H1 (cell line): ENCODE measurements around the gene PHACTR1. TPM values are rescaled to one million over a fixed set of nuclear protein-coding genes. Genes with fewer than 3 reads are reported as not detected.

Experiments
- CTCF ChIA-PET: fragments of 300-600 bp; sonication (Branson Sonifier 250); formaldehyde crosslinking; loops from one replicate; lab custom pipeline; 2021; ENCODE audit not compliant: partially characterized antibody; lab: Charles Lee
- POLR2A ChIA-PET: fragments of 300-600 bp; sonication (Branson Sonifier 250); formaldehyde crosslinking; loops from one replicate; lab custom pipeline; 2021; ENCODE audit warnings: inconsistent platforms; ENCODE audit not compliant: partially characterized antibody; lab: Charles Lee
- DNase-seq, 2 experiments: peaks; one replicate each; pipeline versions ENCODE4 v3.0.0 to v3.0.0-alpha.2; 2010 to 2022; ENCODE audit warnings: low spot score in 2 of 2, low read depth in 1 of 2, mixed read lengths in 1 of 2
- FAIRE-seq: peaks from 2 replicates; lab custom pipeline; 2011; peaks lifted over from hg19 to GRCh38; lab: Jason Lieb, UNC
- H2AFZ ChIP-seq: 2 replicates; pipeline ENCODE4 v1.8.1; 2012; ENCODE audit warnings: low read length, inconsistent platforms
- H2AK5ac ChIP-seq: 2 replicates; pipeline ENCODE4 v1.6.1; 2013; ENCODE audit warnings: low read depth, low read length
- H2BK120ac ChIP-seq: replicated peaks from 2 replicates; pipeline ENCODE3; 2013; ENCODE audit warnings: low read depth, low read length, inconsistent platforms
- H2BK12ac ChIP-seq: 2 replicates; pipeline ENCODE4 v1.6.1; 2013; ENCODE audit warnings: low read depth, low read length
- H2BK15ac ChIP-seq: 2 replicates; pipeline ENCODE4 v1.6.1; 2013; ENCODE audit warnings: low read length
- H2BK20ac ChIP-seq: 2 replicates; pipeline ENCODE4 v1.6.1; 2013; ENCODE audit warnings: low read length
- H2BK5ac ChIP-seq: 2 replicates; pipeline ENCODE4 v1.6.1; 2013; ENCODE audit warnings: low read depth, low read length
- H3K14ac ChIP-seq: 2 replicates; pipeline ENCODE4 v1.6.1; 2013; ENCODE audit warnings: inconsistent platforms; ENCODE audit not compliant: insufficient read length
- H3K18ac ChIP-seq: 2 replicates; pipeline ENCODE4 v1.6.1; 2013; ENCODE audit warnings: low read length; ENCODE audit errors: extremely low read depth
- H3K23ac ChIP-seq: 2 replicates; pipeline ENCODE4 v1.6.1; 2013; ENCODE audit warnings: inconsistent platforms; ENCODE audit not compliant: insufficient read length
- H3K23me2 ChIP-seq: 2 replicates; pipeline ENCODE4 v1.6.1; 2013; ENCODE audit warnings: low read depth, low read length
- H3K27ac ChIP-seq: 2 replicates; pipeline ENCODE4 v1.6.1; 2011; ENCODE audit warnings: low read depth, low read length, inconsistent platforms
- H3K27me3 ChIP-seq, 4 experiments: replicated peaks in 1 of 4; 1 replicate in 1 of 4; 2 replicates in 3 of 4; pipeline versions ENCODE4 v1.6.1 to v1.8.1; 2011 to 2013; ENCODE audit warnings: low read length in 3 of 4, mild to moderate bottlenecking in 3 of 4, inconsistent platforms in 2 of 4, mixed read lengths in 2 of 4, moderate library complexity in 1 of 4; ENCODE audit not compliant: control insufficient read depth in 3 of 4, insufficient read depth in 3 of 4; ENCODE audit errors: extremely low read depth in 1 of 4
- H3K36me3 ChIP-seq, 4 experiments: 2 replicates each; pipeline versions ENCODE4 v1.6.1 to v1.8.1; 2011 to 2013; ENCODE audit warnings: mild to moderate bottlenecking in 4 of 4, low read length in 3 of 4, moderate library complexity in 2 of 4, control low read depth in 1 of 4, inconsistent platforms in 1 of 4; ENCODE audit not compliant: insufficient read depth in 4 of 4, control insufficient read depth in 2 of 4
- H3K4ac ChIP-seq: replicated peaks from 2 replicates; pipeline ENCODE3; 2013; ENCODE audit warnings: low read length, low read depth, mixed read lengths, inconsistent platforms; ENCODE audit not compliant: insufficient read length
- H3K4me1 ChIP-seq, 4 experiments: replicated peaks in 1 of 4; 1 replicate in 1 of 4; 2 replicates in 3 of 4; pipeline versions ENCODE4 v1.6.1 to v1.8.1; 2011 to 2013; ENCODE audit warnings: low read length in 3 of 4, inconsistent platforms in 2 of 4, mixed read lengths in 1 of 4; ENCODE audit not compliant: insufficient read depth in 4 of 4, control insufficient read depth in 3 of 4
- H3K4me2 ChIP-seq, 2 experiments: 2 replicates each; pipeline versions ENCODE4 v1.6.1 to v1.8.1; 2011 to 2013; ENCODE audit warnings: low read depth in 2 of 2, low read length in 2 of 2, control low read depth in 1 of 2, inconsistent platforms in 1 of 2, mild to moderate bottlenecking in 1 of 2; ENCODE audit not compliant: insufficient read depth in 1 of 2
- H3K4me3 ChIP-seq, 4 experiments: fragments of 200-600, 300-600 bp in 1 of 4; sonication (generic), shearing (Covaris generic), sonication (Bioruptor Twin) in 1 of 4; 2 replicates each; pipeline versions ENCODE4 v1.5.1 to v1.8.1; 2011 to 2016; ENCODE audit warnings: low read length in 4 of 4, low read depth in 3 of 4, control low read depth in 2 of 4, inconsistent platforms in 2 of 4, mild to moderate bottlenecking in 2 of 4, mixed read lengths in 1 of 4, moderate library complexity in 1 of 4; ENCODE audit not compliant: insufficient read depth in 2 of 4; ENCODE audit errors: extremely low read depth in 1 of 4
- H3K56ac ChIP-seq: replicated peaks from 2 replicates; pipeline ENCODE3; 2013; ENCODE audit warnings: low read depth, mild to moderate bottlenecking, mixed read lengths, low read length, inconsistent platforms; ENCODE audit not compliant: insufficient read length
- H3K79me1 ChIP-seq: 2 replicates; pipeline ENCODE4 v1.6.1; 2013; ENCODE audit warnings: low read depth, low read length, control low read depth
- H3K79me2 ChIP-seq, 2 experiments: 2 replicates each; pipeline versions ENCODE4 v1.6.1 to v1.8.1; 2012 to 2013; ENCODE audit warnings: low read length in 2 of 2, mild to moderate bottlenecking in 2 of 2, inconsistent platforms in 1 of 2; ENCODE audit not compliant: insufficient read depth in 2 of 2, control insufficient read depth in 1 of 2
- H3K9ac ChIP-seq, 4 experiments: replicated peaks in 1 of 4; 1 replicate in 1 of 4; 2 replicates in 3 of 4; pipeline versions ENCODE4 v1.6.1 to v1.8.1; 2011 to 2013; ENCODE audit warnings: low read depth in 3 of 4, low read length in 3 of 4, control low read depth in 2 of 4, mild to moderate bottlenecking in 2 of 4, moderate library complexity in 2 of 4, inconsistent platforms in 1 of 4; ENCODE audit errors: extremely low read depth in 1 of 4
- H3K9me3 ChIP-seq, 2 experiments: 2 replicates each; pipeline versions ENCODE4 v1.6.1 to v1.8.1; 2012 to 2013; ENCODE audit warnings: mild to moderate bottlenecking in 2 of 2, moderate library complexity in 2 of 2, control low read depth in 1 of 2, inconsistent platforms in 1 of 2, low read depth in 1 of 2, low read length in 1 of 2, mixed read lengths in 1 of 2; ENCODE audit not compliant: insufficient read depth in 2 of 2
- H4K20me1 ChIP-seq, 2 experiments: replicated peaks in 1 of 2; 2 replicates each; pipeline versions ENCODE3 to v1.8.1; 2011 to 2013; ENCODE audit warnings: inconsistent platforms in 2 of 2, low read length in 2 of 2, mild to moderate bottlenecking in 1 of 2; ENCODE audit not compliant: insufficient read depth in 2 of 2, control insufficient read depth in 1 of 2
- H4K5ac ChIP-seq: 2 replicates; pipeline ENCODE4 v1.6.1; 2013; ENCODE audit warnings: low read length, low read depth, mixed read lengths, inconsistent platforms; ENCODE audit not compliant: insufficient read length
- H4K8ac ChIP-seq: 2 replicates; pipeline ENCODE4 v1.8.0; 2013; ENCODE audit warnings: mild to moderate bottlenecking, moderate library complexity, low read length, inconsistent platforms; ENCODE audit not compliant: insufficient read depth; ENCODE audit errors: extremely low read depth
- H4K91ac ChIP-seq: replicated peaks from 2 replicates; pipeline ENCODE3; 2013; ENCODE audit warnings: low read length, mixed read lengths, inconsistent platforms; ENCODE audit not compliant: insufficient read length
- BACH1 ChIP-seq: IDR thresholded peaks from 2 replicates; pipeline ENCODE4 v1.6.1; 2012; ENCODE audit warnings: low read length, improper control_type of control experiment
- CBX5 ChIP-seq: fragments of 300-800, 300-1000 bp; sonication (generic); IDR thresholded peaks from 2 replicates; pipeline ENCODE4 v1.7.1; 2016; ENCODE audit warnings: antibody characterized with exemption, low read length, low read depth
- GTF2F1 ChIP-seq: IDR thresholded peaks from 2 replicates; pipeline ENCODE4 v1.6.1; 2012; ENCODE audit warnings: low read depth, low read length, improper control_type of control experiment, borderline replicate concordance
- POLR2AphosphoS5 ChIP-seq: IDR thresholded peaks from 2 replicates; pipeline ENCODE4 v1.6.1; 2011; ENCODE audit warnings: low read depth, low read length
- RBBP5 ChIP-seq: IDR thresholded peaks from 2 replicates; pipeline ENCODE4 v1.7.1; 2012; ENCODE audit warnings: low read depth, mild to moderate bottlenecking, inconsistent platforms, low read length, moderate library complexity, borderline replicate concordance
- SIRT6 ChIP-seq: IDR thresholded peaks from one replicate; pipeline ENCODE4 v1.7.1; 2012; ENCODE audit warnings: low read length, inconsistent platforms
- SIX5 ChIP-seq: IDR thresholded peaks from 2 replicates; pipeline ENCODE4 v1.6.1; 2011; ENCODE audit warnings: mild to moderate bottlenecking, low read depth, low read length
- SP2 ChIP-seq: IDR thresholded peaks from 2 replicates; pipeline ENCODE4 v1.6.1; 2012; ENCODE audit warnings: mild to moderate bottlenecking, low read length, inconsistent platforms
- TAF1 ChIP-seq: IDR thresholded peaks from 2 replicates; pipeline ENCODE4 v1.6.1; 2011; ENCODE audit warnings: mild to moderate bottlenecking, low read depth, low read length
- TAF7 ChIP-seq: optimal IDR thresholded peaks from 2 replicates; pipeline ENCODE3; 2011; ENCODE audit warnings: low read depth, mild to moderate bottlenecking, inconsistent platforms, low read length, moderate library complexity, borderline replicate concordance
- TBP ChIP-seq: IDR thresholded peaks from 2 replicates; pipeline ENCODE4 v1.6.1; 2011; ENCODE audit warnings: low read depth, low read length, improper control_type of control experiment
- TCF12 ChIP-seq: IDR thresholded peaks from 2 replicates; pipeline ENCODE4 v1.6.1; 2011; ENCODE audit warnings: low read depth, mild to moderate bottlenecking, low read length
- USF2 ChIP-seq: IDR thresholded peaks from 2 replicates; pipeline ENCODE4 v1.6.1; 2011; ENCODE audit warnings: low read length, improper control_type of control experiment
- WGBS, 2 experiments: shearing (Covaris generic) in 1 of 2; methylation state at CpG; one replicate each; pipeline versions ENCODE4 v1.1.6 to v1.1.7; 2013 to 2015; ENCODE audit warnings: low lambda C conversion rate in 2 of 2, mixed read lengths in 2 of 2, inconsistent platforms in 1 of 2, low coverage in 1 of 2, missing lambda C conversion rate in 1 of 2; ENCODE audit not compliant: insufficient replicate concordance in 2 of 2, insufficient coverage in 1 of 2, insufficient read length in 1 of 2; ENCODE audit errors: extremely low coverage in 1 of 2, missing lambda C conversion rate in 1 of 2; 5-methylcytosine and 5-hydroxymethylcytosine counted together
- polyA plus RNA-seq, 7 experiments: library from polyadenylated mRNA; depleted of rRNA in 3 of 7; stranded (reverse) in 5 of 7; unstranded in 2 of 7; fragments of >200 nt in 5 of 7; fragments of 200-250 nt in 2 of 7; gene quantifications; 1 replicate in 5 of 7; 2 replicates in 1 of 7; 4 replicates in 1 of 7; pipeline versions ENCODE4 v1.2.1 to v1.2.3, GENCODE V29; 2011 to 2013; ENCODE audit warnings: missing spikeins in 2 of 7, mixed read lengths in 2 of 7
- total RNA-seq: library from RNA; stranded (reverse); fragmentation: NEBNext Ultra II Directional; extraction: Animal tissue kit (Norgen Biotek cat#: 25700); gene quantifications from 2 replicates; pipeline ENCODE4 v1.2.1, GENCODE V29; 2021

The PHACTR1 gene
- total and polyA plus RNA-seq, 2 of the 8 experiments (the other 6 are each of a cell fraction or from before 2014, with no cell fraction given) = 3.9 to 17.1 TPM

DNA sequence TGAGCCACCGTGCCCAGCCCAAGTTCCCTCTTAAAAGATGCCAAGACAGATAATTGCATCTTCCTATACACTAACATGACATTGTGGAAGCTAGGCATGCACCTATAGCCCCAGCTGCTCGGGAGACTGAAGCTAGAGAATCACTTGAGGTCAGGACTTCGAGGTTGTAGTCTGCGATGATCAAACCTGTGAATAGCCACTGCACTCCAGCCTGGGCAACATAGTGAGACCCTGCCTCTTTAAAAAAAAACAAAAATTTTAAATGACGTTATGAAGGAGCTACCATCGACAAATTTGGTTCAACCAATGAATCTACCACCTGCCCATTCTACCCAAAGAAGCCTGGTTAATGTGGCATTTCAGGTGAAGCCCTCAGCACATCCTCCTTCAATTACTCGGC is 531.1 kb downstream of the PHACTR1 start:
- no peak overlapping the region; a peak in 1 of 7 replicates for H3K9ac ChIP-seq
- H3K27ac ChIP-seq = 0 out of 2 replicates have a peak overlapping the region, but pooled peaks have one; percentile 8
- FAIRE-seq = no peak

More for the DNA sequence above, 531.1 kb downstream of the PHACTR1 start:
- Histone ChIP-seq H2BK20ac (peak overlapping the region; percentile 4), H3K23me2 (no peaks in the 10 kb centered on the region; the same call in 1 of the 2 replicates), H2BK5ac (peak overlapping the region; percentile 29; the same call in 1 of the 2 replicates), H3K27me3 (no peaks in the 10 kb centered on the region), H3K4me3 (no peak overlapping the region), H2BK15ac (no peak overlapping the region), H3K18ac (0 out of 2 replicates have a peak overlapping the region, but pooled peaks have one; percentile 52), H4K5ac (no peak overlapping the region), H3K4ac (no peak overlapping the region), H3K4me2 (no peak overlapping the region; a peak in 1 of 4 replicates), H4K8ac (no peak overlapping the region), H2AK5ac (no peak overlapping the region), H3K14ac (no peak overlapping the region), H3K56ac (no peak overlapping the region), H3K79me1 (no peaks in the 10 kb centered on the region), H2AFZ (no peak overlapping the region), H2BK12ac (no peak overlapping the region), H3K4me1 (peaks cover 0 to 13% (median 8%) of the 10 kb centered on the region in 4 experiments; a peak in 4 of 7 replicates), H3K79me2 (no peaks in the 10 kb centered on the region), H4K20me1 (no peaks in the 10 kb centered on the region), H3K9me3 (peaks cover 0 to 2% of the 10 kb centered on the region in 2 experiments; a peak in 1 of 4 replicates), H3K36me3 (no peaks in the 10 kb centered on the region), H3K23ac (no peak overlapping the region), H2BK120ac (peak overlapping the region; percentile 76), H4K91ac (no peak overlapping the region)
- POLR2A ChIA-PET = no interaction called here
- DNase-seq = no peak
- CTCF ChIA-PET = interaction anchor here (0.6 to 1.4 kb wide), 3 partner anchors 15 to 644 kb away, joined by 3 to 4 read pairs (median 4); no protein-coding TSS in a partner anchor
- TF ChIP-seq BACH1 (no peak), GTF2F1 (no peak), SIX5 (no peak), TAF7 (no peak), SP2 (no peak), CBX5 (no peak), SIRT6 (no peak), RBBP5 (no peak), TAF1 (no peak), USF2 (no peak), TBP (no peak), POLR2AphosphoS5 (no peak), TCF12 (no peak)
- 85% methylated on average over 7 of the region's 7 CpGs; no CpG with 5 or more reads in 1 of the 2 experiments for WGBS, 2 experiments
